ENCODE data around the gene RNF166. TPM values are rescaled to one million over a fixed set of nuclear protein-coding genes. Genes with fewer than 3 reads are reported as not detected.

The RNF166 gene
- total RNA-seq, 2 experiments from 2014 or later = 80.7 to 82.4 TPM

DNA sequence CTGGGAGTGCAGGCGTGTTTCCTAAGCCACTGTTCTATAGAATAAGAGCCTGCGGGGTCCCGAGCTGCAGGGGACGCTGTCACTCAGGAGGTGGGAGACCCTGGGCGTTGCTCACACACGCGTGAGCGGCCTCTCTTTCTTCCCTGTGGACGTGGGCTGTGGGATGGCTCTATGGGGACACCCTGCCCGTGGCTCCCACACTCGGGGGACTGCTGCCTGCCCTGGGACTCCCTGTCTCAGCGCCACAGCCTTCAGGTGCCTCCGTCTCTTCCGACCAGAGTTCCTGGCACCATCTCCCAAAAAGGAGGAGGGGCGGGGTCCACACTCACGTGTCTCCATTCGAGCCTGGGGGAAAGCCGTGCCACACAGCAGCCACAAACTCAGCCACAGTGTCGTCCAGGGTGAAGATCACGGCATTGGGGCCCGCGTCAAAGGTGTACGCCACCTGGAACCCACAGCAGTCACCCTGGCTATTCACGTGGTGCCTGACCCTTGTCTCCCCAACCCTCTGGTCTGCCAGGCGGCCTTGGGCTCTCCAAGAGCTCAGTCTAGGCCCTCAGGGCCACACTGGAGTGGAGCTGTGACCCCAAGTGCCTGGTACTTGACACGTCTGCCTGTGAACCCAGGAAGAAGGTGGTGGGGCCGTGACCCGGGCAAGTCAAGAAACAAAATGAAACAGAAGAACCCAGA, 51.7 kb downstream of the RNF166 start:
- H3K36me3 Mint-ChIP-seq (ENCODE audit: low read depth) = peaks cover 18% of the 10 kb centered on the region
- intact Hi-C loops (cut with micrococcal nuclease) = no loop called here
- H3K27me3 Mint-ChIP-seq = no peaks in the 10 kb centered on the region
- H3K4me1 Mint-ChIP-seq (ENCODE audit: low read depth) = peaks cover 5% of the 10 kb centered on the region
- TF ChIP-seq, protein P1, sequence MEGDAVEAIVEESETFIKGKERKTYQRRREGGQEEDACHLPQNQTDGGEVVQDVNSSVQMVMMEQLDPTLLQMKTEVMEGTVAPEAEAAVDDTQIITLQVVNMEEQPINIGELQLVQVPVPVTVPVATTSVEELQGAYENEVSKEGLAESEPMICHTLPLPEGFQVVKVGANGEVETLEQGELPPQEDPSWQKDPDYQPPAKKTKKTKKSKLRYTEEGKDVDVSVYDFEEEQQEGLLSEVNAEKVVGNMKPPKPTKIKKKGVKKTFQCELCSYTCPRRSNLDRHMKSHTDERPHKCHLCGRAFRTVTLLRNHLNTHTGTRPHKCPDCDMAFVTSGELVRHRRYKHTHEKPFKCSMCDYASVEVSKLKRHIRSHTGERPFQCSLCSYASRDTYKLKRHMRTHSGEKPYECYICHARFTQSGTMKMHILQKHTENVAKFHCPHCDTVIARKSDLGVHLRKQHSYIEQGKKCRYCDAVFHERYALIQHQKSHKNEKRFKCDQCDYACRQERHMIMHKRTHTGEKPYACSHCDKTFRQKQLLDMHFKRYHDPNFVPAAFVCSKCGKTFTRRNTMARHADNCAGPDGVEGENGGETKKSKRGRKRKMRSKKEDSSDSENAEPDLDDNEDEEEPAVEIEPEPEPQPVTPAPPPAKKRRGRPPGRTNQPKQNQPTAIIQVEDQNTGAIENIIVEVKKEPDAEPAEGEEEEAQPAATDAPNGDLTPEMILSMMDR (IDR thresholded peaks at IDR 0.05) = no peak
- POLR2A ChIA-PET = interaction anchor here (1.1 kb wide), 1 partner anchor 11 kb away, joined by 3 read pairs; no protein-coding TSS in a partner anchor
- no peak overlapping the region for H3K4me3 Mint-ChIP-seq
- no peak for DNase-seq
- no peaks in the 10 kb centered on the region for H3K9me3 Mint-ChIP-seq
- no peak overlapping the region for H3K27ac Mint-ChIP-seq
- ATAC-seq = no peak
- CTCF ChIA-PET = interaction anchor here (2.9 kb wide), 1 partner anchor 27 kb away, joined by 9 read pairs; no protein-coding TSS in a partner anchor

DNA sequence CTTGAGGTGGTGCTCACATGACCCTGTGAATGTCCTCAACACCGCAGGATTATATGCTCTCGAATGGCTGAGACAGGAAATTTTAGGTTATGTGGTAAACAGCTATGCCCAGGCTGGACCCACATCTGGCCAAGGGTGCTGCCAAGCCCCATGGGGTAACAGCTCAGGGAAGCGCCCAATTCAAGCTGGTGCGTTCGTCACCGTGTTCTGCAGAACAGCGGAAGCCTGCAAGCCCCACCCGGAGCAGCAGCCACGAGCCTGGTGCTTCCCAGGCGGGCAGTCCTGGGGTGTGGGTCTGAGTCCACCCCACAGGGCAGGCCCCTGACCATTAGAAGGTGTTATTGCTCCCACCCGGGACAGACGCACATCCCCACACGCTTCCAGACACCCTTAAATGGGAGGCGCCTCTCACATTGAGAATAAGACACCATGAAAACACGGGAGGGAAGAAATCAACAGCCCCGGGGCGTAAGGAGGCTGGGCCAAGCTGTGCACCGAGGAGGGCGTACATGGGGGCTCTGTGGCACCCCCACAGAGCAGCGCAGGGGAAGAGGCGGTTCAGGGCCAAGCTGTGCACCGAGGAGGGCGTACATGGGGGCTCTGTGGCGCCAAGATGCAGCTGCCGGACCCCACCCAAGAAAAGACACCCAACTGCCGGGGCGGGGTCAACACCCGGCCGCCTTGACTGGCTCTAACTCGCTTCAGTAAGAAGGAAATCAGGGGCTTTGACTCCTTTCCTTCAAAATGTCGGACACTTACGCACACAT, 52.4 kb downstream of the RNF166 start:
- intact Hi-C loops (cut with micrococcal nuclease) = no loop called here
- peaks cover 10% of the 10 kb centered on the region for H3K4me1 Mint-ChIP-seq (ENCODE audit: low read depth)
- TF ChIP-seq, protein P1 (IDR thresholded peaks at IDR 0.05) = no peak
- no peaks in the 10 kb centered on the region for H3K27me3 Mint-ChIP-seq
- ChIA-PET CTCF (interaction anchor here (0.6 to 2.9 kb wide), 2 partner anchors 19 to 27 kb away, joined by 3 to 9 read pairs; no protein-coding TSS in a partner anchor), POLR2A (interaction anchor here (1.0 kb wide), 1 partner anchor 17 kb away, joined by 3 read pairs; no protein-coding TSS in a partner anchor)
- no peaks in the 10 kb centered on the region for H3K9me3 Mint-ChIP-seq
- H3K27ac Mint-ChIP-seq = peak overlapping the region; percentile 7
- DNase-seq (no peak), ATAC-seq (no peak)
- peaks cover 22% of the 10 kb centered on the region for H3K36me3 Mint-ChIP-seq (ENCODE audit: low read depth)
- no peak overlapping the region for H3K4me3 Mint-ChIP-seq

DNA sequence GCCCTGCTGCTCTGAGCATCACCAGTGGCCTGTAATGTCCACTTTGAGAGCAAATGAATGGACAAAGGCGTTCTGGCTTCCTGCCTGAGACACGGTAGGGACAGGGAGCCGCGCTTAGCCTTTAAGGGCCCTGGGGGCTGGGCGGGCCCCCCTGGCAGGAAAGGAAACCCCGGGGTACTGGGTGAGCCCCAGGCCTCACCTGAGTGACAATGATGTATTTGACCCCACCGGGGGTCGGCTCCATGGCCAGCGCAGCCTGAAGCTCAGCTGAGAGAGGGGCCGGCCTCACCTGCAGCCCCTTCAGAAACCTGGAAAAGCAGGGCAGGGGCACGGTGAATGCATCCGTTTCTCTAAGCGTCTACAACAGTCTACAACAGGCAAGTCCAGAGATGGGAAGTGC, 53.1 kb downstream of the RNF166 start:
- CTCF ChIA-PET = interaction anchor here (1.4 to 2.9 kb wide), 2 partner anchors 28 to 33 kb away, joined by 3 to 9 read pairs; no protein-coding TSS in a partner anchor

DNA sequence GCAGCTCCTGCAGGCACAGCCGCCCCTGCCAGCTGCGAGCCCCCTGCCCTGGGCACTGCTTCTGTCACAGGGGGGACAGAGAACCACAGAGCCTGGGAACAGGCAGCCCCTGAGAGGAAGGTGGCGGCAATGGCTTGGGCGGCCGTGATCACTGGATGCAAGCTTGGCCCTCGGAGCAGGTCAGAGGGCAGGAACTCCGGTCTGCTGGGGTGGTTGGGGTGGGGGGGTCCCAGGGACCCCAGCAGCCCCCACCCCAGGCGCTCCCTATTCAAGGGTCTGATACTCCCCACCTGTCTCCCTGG, 53.5 kb downstream of the RNF166 start:
- peaks cover 21% of the 10 kb centered on the region for H3K36me3 Mint-ChIP-seq (ENCODE audit: low read depth)
- intact Hi-C loops (cut with micrococcal nuclease) = no loop called here
- H3K9me3 Mint-ChIP-seq = no peaks in the 10 kb centered on the region
- CTCF ChIA-PET = interaction anchor here (1.4 to 2.9 kb wide), 2 partner anchors 28 to 33 kb away, joined by 3 to 9 read pairs; no protein-coding TSS in a partner anchor
- no peak overlapping the region for H3K4me3 Mint-ChIP-seq
- no peaks in the 10 kb centered on the region for H3K27me3 Mint-ChIP-seq
- ATAC-seq (no peak), DNase-seq (no peak)
- peaks cover 10% of the 10 kb centered on the region for H3K4me1 Mint-ChIP-seq (ENCODE audit: low read depth)
- H3K27ac Mint-ChIP-seq = no peak overlapping the region
- POLR2A ChIA-PET = interaction anchor here (0.6 kb wide), 1 partner anchor 76 kb away, joined by 3 read pairs; no protein-coding TSS in a partner anchor
- TF ChIP-seq, protein P1 (IDR thresholded peaks at IDR 0.05) = no peak

More for the DNA sequence above, 53.1 kb downstream of the RNF166 start:
- no peak overlapping the region for H3K4me3 Mint-ChIP-seq
- H3K27me3 Mint-ChIP-seq = no peaks in the 10 kb centered on the region
- POLR2A ChIA-PET = interaction anchor here (0.6 to 1.0 kb wide), 2 partner anchors 16 to 76 kb away, joined by 3 read pairs; no protein-coding TSS in a partner anchor
- TF ChIP-seq, protein P1 (IDR thresholded peaks at IDR 0.05) = no peak
- H3K36me3 Mint-ChIP-seq (ENCODE audit: low read depth) = peaks cover 21% of the 10 kb centered on the region
- intact Hi-C loops (cut with micrococcal nuclease) = no loop called here
- no peaks in the 10 kb centered on the region for H3K9me3 Mint-ChIP-seq
- DNase-seq = no peak
- ATAC-seq = no peak
- peak overlapping the region; percentile 7 for H3K27ac Mint-ChIP-seq
- peaks cover 10% of the 10 kb centered on the region for H3K4me1 Mint-ChIP-seq (ENCODE audit: low read depth)
